Activated CD4-positive, alpha-beta T cell treated with anti-CD3 and anti-CD28 coated beads for 4 hours (primary cell): ENCODE data around the gene MYO18A.

Source experiments
- DNase-seq, 2 donors: peaks; one replicate each; pipeline ENCODE4 v3.0.0-alpha.2; 2020

Gene MYO18A

GRCh38 chr17:29076722-29077121, 103.5 kb downstream of the MYO18A start:
- DNase-seq = no peak

DNA sequence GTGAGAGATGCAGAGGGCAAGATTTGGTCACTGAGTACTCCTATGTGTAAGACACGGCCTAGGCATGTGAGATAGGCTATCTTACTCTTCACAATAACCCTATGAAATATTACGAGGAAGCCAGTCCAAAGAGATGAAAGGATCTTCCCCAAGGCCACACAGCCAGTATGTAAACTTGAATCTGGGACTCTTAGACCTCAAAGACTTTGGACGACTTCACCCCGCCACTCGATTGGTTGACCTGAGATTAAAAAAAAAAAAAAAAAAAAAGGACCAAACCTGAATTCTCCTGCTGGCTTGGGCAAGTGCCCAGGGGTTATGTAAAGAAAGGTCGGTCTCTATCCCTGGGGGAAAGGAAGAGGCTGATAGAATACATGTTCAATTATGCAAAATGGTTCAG, 104.1 kb downstream of the MYO18A start:
- DNase-seq = no peak

DNA sequence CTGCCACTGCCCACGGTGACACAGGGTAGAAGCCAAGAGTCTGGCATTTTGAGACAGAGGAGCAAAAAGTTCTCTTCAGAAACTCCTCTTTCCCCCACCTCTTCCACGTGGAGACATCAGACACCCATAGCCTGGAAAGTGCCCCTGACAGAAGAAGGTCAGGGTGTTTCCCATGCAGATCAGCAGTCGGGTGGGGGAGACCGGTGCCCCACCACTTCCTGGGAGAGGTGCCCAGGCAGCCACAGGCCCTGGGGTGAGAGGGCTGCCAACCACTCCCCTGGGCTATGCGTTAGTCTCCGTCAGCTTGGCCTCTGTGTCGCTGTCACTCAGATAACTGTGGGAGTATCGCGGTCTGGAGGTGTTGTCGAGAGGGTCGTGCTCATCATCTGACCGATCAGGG, 105.7 kb downstream of the MYO18A start:
- no peak for DNase-seq

- DNase-seq = no peak
Observed at GRCh38 chr17:29073520-29073919, 106.7 kb downstream of the MYO18A start.

DNA sequence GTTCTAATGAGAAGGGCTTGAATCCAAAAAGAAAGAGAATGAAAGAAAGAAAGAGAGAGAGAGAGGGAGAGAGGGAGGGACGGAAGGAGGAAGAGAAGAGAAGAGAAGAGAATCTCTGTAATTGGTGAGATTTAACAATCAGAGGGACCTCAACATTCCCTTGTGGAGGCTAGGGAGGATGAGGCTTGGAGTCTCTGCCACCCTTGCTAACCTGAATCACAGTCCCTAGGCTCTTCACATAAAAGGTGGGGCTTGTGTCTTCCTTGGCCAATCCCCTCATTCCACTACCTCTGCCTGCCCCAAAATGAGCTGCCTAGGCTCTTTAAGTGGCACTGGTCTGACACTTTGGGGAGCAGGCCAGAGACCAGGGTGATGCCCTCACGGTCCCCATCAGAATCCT, 107.2 kb downstream of the MYO18A start:
- no peak for DNase-seq

- DNase-seq = no peak
Observed at GRCh38 chr17:29071303-29071702, 108.9 kb downstream of the MYO18A start.

DNA sequence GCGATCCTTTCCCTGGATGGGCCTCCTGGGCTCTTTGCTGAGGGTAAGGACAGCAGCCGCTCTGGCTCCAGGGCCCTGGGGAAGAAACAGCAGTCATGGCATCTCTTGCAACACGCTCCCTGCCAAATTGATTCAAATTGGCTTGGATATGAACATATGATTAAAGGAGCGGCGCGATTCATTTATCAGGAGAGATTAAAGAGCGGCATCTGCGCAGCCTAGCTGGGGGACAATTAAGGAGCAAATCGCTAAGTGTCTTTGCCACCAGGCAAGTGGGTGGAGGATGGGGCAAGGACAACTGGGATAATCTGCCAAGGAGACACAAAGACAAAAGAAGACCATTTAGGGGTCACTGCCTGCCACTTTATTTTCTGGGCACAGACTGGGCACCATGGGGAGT, 109.4 kb downstream of the MYO18A start:
- DNase-seq = no peak

- DNase-seq = no peak
Observed at GRCh38 chr17:29070308-29070707, 109.9 kb downstream of the MYO18A start.

- DNase-seq = no peak
Observed at GRCh38 chr17:29069526-29070041, 110.6 kb downstream of the MYO18A start.

DNA sequence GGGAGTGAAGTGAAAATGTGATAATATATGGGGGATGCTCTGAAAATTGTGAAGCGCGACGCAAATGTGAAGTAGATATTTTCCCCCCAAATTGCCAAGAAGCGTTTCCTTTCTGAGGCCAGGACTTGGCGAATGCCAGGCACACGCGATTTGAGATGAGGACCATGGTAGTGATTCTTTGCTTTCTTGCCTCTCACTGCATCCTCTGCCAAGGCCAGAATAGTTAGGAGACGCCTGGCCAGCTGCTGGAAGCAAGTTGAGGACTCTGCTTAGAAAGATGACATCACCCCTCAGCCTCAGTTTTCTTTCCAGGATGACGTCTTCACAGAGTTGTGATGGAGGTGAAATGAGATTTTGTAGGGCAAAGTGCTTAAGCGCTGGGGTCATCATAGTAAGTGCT, 111.4 kb downstream of the MYO18A start:
- DNase-seq = no peak

GRCh38 chr17:29066606-29067005, 113.6 kb downstream of the MYO18A start:
- DNase-seq = no peak

DNA sequence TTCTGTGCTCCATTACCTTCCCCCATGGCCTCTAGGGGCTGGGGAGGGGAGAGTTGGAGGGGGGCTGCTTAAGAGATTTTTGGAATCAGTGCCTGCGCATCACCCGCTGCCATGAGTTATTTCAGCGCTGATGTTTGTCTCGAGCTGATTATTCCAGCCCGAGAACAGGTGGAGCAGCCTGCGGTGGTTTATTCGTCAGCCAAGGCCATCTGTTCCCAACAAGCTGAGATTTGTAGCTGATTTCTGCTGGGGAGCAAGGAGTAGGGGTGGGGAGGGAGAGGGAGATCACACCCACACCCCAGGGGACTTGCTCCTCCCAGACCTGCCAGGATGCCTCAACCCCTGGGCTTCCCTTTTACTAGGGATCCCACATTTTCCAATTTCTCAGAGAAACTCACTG, 114.2 kb downstream of the MYO18A start:
- no peak for DNase-seq

DNA sequence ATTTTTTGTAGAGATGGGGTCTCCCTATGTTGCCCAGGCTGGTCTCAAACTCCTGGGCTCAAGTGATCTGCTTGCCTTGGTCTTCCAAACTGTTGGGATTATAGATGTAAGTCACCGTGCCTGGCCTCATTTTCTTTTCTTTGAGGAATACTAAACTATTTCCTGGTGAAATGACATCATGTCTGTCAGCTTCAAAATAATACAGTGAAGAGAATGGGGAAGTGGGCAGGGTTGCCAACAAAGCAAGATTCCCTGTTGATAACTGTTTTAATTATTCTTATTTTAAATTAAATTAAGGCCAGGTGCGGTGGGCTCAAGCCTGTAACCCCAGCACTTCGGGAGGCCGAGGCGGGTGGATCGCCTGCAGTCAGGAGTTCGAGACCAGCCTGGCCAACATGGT, 116.2 kb downstream of the MYO18A start:
- DNase-seq = no peak

DNA sequence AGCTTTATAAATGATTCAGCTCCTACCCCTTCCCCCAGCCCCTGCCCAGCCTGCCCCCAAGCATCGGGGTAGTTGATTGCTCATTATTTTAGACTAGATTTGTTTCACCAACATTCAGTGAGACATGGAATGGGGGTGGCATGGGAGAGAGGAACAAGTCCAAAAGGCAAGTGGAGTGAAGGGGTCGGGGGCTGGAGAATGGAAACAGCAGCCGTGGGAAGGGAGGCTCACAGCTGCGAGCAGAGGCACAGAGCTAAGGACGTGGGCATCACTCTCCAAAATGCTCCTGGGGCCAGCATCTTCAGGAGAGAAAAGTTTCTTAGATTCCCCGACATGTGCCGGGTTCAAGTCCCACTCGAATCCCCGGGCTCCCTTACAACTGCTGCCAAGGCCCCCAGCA, 118.0 kb downstream of the MYO18A start:
- no peak for DNase-seq

DNA sequence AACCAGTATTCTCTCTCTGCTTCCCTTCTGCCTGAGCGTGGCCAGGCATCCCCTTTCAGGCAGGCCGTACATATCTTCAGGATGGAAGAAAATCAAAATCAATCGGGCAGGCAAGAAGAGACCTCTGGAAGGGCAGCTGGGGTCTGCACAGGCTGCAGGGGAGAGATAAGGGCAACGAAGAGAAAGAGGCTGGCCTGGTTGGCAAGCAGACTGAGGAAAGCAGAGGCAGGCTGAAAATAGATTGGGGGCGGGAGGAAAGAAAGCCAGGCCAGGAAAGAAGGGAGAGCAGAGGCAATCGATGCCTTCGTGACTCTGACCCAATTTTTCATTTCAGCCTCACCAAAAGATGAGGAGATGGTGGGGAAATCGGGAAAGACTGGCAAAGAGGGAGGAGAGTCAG, 119.2 kb downstream of the MYO18A start:
- no peak for DNase-seq

DNA sequence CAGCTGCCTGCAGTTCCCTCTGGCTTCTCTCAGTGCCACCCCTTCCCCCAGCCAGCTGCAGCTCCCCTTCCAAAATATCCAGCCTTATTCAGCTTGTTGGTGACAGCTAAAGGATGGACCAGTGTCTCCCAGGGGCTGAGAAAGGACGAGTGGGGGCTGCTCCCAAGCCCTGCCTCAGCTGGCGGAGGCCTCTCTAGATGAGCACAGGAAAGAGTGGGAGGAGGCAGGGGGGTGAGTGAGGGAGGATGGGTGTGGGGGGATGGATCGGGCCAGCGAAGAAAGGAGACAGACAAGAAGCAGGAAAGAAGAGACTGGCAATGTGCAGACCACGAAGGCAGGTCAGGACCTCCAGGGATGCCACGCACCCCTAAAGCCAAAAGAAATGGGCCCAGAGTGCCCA, 119.7 kb downstream of the MYO18A start:
- DNase-seq = no peak

DNA sequence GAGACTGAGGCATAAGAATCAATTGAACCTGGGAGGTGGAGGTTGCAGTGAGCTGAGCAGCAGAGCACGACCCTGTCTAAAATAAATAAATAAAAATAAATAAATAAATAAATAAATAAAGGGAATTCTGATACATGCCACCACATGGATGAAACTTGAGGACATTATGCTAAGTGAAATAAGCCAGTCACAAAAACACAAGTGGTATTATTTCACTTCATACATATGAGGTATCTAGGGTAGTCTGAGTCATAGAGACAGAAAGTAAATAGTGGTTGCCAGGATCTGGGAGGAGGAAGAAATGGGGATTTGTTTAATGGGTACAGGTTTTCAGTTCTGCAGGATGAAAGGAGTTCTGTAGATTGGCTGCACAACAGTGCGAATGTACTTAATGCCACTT, 120.9 kb downstream of the MYO18A start:
- no peak for DNase-seq

DNA sequence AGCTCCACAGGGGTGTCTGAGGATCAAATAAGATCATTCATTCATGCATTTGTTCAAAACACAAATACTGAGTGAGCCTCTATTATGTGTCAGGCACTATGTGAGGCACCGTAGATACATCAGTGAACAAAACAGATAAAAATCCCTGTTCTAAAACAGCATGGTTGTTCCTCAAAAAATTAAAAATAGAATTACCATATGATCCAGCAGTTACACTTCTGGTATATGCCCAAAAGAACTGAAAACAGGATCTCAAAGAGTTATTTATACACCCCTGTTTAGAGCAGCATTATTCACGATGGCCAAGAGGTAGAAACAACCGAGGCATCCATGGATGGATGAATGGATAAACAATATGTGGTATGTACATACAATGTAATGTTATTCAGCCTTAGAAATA, 121.8 kb downstream of the MYO18A start:
- no peak for DNase-seq

GRCh38 chr17:29057361-29057760, 122.8 kb downstream of the MYO18A start:
- DNase-seq = no peak

DNA sequence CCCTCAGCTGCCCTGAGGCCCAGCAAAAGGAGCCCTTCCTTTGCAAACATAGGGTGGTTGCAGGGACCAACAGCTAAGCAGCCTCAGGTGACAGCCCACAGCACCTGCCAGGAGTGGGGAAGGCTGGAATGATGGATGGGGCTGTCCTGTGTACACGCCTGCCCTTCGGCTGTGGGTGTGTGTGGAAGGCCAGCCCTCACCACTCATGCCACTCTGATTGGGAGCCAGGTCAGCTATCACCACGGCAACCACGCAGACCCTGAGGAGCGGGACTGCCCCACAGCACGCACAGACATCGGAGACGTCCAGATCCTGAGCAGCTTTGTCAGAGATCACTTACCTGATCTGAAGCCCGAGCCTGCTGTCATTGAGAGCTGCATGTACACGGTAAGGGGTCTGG, 125.4 kb downstream of the MYO18A start:
- no peak for DNase-seq

DNA sequence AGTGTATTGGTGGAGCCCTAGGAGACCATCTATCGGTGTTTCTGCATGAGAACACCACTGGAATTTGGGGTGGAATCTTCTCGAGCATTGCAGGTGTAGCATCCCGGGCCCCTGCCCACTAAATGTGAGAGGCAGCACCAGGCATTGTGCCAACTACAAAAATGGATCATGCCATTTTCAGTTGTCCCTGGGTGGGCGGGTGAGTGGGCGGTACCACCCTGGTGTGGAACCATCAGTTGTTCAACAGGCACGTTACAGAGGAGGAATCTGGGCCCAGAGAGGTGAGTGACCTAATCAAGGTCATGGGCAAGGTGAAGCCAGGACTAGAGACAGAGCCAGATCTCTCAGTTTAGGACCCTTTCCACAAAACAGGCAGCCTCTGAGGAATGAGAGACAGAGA, 128.5 kb downstream of the MYO18A start:
- peak in 1 of 2 donors; percentile 7 for DNase-seq

DNA sequence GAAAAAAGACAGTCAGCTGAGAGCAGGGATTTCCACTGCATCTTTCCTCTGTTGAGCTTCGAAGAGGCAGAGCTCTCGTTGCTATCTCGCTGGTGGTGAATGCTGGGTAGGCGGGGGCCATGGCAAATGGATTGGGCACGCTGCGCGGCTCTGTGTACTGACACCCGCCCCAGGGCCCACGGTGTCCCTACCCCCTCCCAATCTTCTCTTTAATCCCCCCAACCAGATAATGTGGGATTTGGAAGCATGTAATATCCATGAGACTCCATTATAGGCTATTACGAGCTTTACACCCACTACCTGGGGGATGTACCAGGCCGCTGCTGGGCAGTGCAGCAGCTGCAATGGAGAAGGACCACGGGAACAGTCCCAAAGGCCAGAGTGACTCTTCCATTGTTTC, 129.0 kb downstream of the MYO18A start:
- no peak for DNase-seq

DNA sequence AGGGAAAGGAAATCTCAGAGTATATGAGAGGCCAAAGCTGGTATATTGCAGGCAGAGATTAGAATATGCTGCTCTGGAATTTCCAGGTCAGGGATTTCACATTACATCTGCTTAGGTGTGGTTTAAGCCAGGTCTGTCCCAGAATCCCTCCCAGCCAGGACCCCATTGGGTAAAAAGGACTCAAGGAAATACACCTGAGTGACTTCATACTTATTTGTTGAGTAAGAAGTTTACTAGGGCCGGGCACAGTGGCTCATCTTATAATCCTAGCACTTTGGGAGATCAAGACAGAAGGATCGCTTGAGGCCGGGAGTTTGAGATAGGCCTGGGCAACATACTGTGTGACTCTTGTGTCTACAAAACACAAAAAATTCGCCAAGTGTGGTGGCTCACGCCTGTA, 130.0 kb downstream of the MYO18A start:
- DNase-seq = no peak

- no peak for DNase-seq
Observed at GRCh38 chr17:29049541-29050145, 130.6 kb downstream of the MYO18A start.
